ENCODE results near the gene SEZ6. TPM values are rescaled to one million over a fixed set of nuclear protein-coding genes. Genes with fewer than 3 reads are reported as not detected.

Gene SEZ6
- total RNA-seq, 4 donors from 2014 or later, result 0.42 to 0.83 (median 0.52) TPM; not detected in 1

DNA sequence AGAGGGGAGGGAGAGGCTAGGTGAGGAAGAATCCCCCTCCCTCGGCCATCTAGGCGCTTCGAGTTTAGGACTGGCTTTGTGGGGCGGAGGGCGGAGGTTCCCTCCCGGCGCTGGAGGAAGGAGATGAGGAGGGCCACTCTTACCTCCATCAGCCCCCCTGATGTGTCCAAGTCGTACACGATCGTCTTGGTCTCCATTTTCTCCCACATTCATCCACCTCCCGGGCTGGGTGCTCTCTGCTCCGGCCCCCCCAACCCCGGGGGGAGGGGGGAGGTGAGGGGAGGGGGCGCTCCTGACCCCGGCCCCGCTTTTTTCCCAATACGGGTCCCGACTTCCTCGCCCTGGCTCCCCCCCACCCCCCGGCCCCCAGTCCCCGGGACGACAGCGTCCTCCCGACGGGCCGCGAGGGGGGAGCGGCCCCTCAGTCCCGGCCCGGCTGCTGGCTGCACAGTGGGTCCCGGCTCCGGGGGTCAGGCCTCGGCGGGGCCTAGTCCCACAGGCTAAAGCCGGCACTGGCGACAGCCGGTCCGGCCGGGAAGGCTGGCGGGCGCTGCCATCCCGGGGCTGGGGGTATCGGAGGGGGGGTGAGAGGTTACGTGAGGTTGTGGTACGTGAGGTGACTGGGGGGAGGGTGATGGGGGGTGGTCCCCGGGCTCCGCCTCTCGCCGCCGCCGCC lies 54.9 kb downstream of the SEZ6 start:
- Histone ChIP-seq H3K27me3 (no peaks in the 10 kb centered on the region), H3K36me3 (peaks cover 0 to 6% (median 0%) of the 10 kb centered on the region in 4 donors), H3K27ac (replicated peaks in 1 of 4) (peak overlapping the region; percentile 93 to 99 (median 96)), H3K4me1 (peaks cover 35 to 54% (median 45%) of the 10 kb centered on the region in 4 donors), H3K9me3 (no peaks in the 10 kb centered on the region), H3K4me3 (peak overlapping the region; percentile 82 to 98 (median 92))
- 0% methylated on average over 10 of the region's 51 CpGs for WGBS
- no peak for DNase-seq (ENCODE audit: extremely low spot score)
- TF ChIP-seq POLR2A (IDR thresholded peaks at IDR 0.05; ENCODE audit: low read depth) (peak; percentile 77), POLR2AphosphoS5 (IDR thresholded peaks at IDR 0.05) (no peak)
- intact Hi-C loops (cut with DNase I), result no loop called here

DNA sequence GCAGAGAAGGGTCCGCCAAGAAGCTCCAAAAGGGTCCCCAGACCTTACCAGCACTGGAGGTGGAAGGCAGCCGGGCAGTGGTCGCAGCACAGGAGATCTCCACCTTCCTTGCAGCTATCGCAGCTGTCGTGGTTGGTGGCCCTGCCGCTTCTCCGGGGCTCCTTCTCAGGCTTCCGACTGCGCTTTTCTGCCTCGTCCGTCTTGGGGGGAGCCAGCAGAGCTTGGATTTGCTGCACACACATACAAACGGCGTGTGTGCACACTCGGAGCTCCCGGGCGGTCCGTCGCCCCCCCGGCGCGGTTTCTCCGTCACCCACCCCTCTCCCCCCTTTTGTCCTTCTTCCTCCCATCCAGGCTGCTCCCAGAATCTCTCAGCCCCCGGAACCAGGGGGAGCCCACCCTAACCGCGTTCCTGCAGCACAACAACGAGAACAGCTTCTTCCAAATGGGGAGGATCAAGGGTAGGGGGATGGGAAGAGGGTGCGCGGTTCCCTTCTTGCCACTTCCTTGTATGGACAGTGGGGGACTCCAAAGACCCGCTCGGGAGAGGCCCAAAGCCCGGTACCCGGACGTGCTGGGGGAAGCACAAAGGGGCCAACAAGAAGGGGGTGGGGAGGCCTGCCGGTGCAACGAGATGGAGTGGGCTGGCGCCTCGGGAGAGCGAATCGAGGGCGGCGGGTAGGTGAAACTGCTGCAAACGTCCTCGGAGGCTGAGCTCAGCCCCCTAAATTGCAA lies 55.6 kb downstream of the SEZ6 start:
- intact Hi-C loops (cut with DNase I), result no loop called here
- H3K4me3 ChIP-seq, result peak overlapping the region; percentile 82 to 98 (median 92)
- H3K27ac ChIP-seq (replicated peaks in 1 of 4), result peak overlapping the region; percentile 93 to 99 (median 96)
- peaks cover 42 to 61% (median 52%) of the 10 kb centered on the region in 4 donors for H3K4me1 ChIP-seq
- peaks cover 0 to 6% (median 0%) of the 10 kb centered on the region in 4 donors for H3K36me3 ChIP-seq
- no peaks in the 10 kb centered on the region for H3K27me3 ChIP-seq
- 0% methylated on average over 27 of the region's 43 CpGs for WGBS
- H3K9me3 ChIP-seq, result no peaks in the 10 kb centered on the region
- TF ChIP-seq POLR2AphosphoS5 (IDR thresholded peaks at IDR 0.05) (no peak), POLR2A (IDR thresholded peaks at IDR 0.05; ENCODE audit: low read depth) (no peak), EP300 (IDR thresholded peaks at IDR 0.05) (no peak)
- TF ChIP-seq, protein P1, sequence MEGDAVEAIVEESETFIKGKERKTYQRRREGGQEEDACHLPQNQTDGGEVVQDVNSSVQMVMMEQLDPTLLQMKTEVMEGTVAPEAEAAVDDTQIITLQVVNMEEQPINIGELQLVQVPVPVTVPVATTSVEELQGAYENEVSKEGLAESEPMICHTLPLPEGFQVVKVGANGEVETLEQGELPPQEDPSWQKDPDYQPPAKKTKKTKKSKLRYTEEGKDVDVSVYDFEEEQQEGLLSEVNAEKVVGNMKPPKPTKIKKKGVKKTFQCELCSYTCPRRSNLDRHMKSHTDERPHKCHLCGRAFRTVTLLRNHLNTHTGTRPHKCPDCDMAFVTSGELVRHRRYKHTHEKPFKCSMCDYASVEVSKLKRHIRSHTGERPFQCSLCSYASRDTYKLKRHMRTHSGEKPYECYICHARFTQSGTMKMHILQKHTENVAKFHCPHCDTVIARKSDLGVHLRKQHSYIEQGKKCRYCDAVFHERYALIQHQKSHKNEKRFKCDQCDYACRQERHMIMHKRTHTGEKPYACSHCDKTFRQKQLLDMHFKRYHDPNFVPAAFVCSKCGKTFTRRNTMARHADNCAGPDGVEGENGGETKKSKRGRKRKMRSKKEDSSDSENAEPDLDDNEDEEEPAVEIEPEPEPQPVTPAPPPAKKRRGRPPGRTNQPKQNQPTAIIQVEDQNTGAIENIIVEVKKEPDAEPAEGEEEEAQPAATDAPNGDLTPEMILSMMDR (IDR thresholded peaks at IDR 0.05), result no peak
- no peak for DNase-seq (ENCODE audit: extremely low spot score)

DNA sequence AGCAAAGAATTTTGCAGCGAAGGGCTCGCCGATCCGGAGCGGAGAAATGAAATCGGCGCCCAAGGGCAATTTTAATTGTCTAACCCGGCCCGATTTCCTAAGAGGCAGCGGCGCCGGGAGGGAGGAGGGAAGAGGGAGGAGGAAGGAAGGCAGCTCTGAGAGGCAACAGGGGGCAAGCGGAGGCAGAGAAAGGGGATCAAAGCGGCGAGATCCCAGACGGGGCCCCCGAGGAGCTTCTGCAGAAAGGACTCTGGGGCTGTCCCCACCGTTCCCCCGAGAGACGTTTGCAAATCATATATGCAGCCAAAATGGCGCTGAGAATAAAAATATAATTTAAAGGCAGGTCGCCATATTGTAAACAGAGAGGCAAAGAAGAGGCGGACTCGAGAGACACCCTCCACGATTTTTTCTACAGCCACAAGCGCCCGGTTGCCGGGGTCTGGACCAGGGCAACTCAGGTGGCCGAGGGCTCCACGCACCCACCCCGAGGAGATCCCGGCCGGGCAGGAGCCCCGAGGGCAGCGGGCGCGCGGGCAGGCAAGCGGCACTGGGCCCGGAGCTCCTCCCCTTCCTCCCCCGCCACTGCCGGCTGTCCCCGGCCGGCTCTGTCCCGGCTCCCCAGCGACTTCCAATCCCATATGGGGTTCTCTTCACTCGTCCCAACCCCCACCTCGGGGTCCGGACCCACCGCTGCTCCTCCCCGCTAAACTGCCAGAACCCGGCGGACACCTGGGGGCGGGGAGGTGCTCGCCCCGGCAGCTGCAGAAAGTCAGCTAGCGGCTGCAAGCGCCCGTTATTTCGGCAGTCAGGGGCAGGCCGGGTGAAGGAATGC lies 56.4 kb downstream of the SEZ6 start:
- H3K4me3 ChIP-seq, result peak overlapping the region; percentile 82 to 98 (median 92)
- intact Hi-C loops (cut with DNase I), result loop anchor here (5.0 to 10.0 kb wide), 2 partner anchors 37 to 55 kb away; partner anchors contain the start of gene FLOT2
- H3K4me1 ChIP-seq, result peaks cover 50 to 69% (median 60%) of the 10 kb centered on the region in 4 donors
- H3K27me3 ChIP-seq, result no peaks in the 10 kb centered on the region
- TF ChIP-seq POLR2AphosphoS5 (IDR thresholded peaks at IDR 0.05) (peak in 1 of 2 donors; percentile 17), POLR2A (IDR thresholded peaks at IDR 0.05; ENCODE audit: low read depth) (no peak)
- no peak for DNase-seq (ENCODE audit: extremely low spot score)
- no peaks in the 10 kb centered on the region for H3K9me3 ChIP-seq
- H3K36me3 ChIP-seq, result peaks cover 0 to 6% (median 0%) of the 10 kb centered on the region in 4 donors
- peak overlapping the region; percentile 93 to 99 (median 96) for H3K27ac ChIP-seq (replicated peaks in 1 of 4)
- WGBS, result under 1% methylated on average over 37 of the region's 61 CpGs

DNA sequence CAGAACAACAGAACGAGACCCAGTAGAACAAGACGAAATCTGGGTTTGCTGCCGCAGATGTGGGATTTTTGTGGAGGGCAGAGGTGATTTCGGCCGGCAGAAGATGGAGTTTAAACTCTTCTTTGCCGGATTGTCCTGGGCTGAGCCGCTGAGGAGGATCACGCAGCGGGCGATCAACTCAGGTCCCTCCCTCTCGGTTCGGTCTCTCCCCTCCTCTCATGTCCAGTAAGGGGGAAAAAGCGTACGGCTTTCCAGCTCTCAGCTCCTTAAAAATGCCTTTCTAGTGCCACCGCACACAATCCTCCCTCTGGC lies 57.0 kb downstream of the SEZ6 start:
- Histone ChIP-seq H3K4me3 (peak overlapping the region; percentile 82 to 98 (median 92)), H3K36me3 (peaks cover 0 to 6% (median 0%) of the 10 kb centered on the region in 4 donors), H3K27me3 (no peaks in the 10 kb centered on the region), H3K27ac (replicated peaks in 1 of 4) (peak overlapping the region; percentile 93 to 99 (median 96)), H3K4me1 (peaks cover 56 to 74% (median 65%) of the 10 kb centered on the region in 4 donors), H3K9me3 (no peaks in the 10 kb centered on the region)
- intact Hi-C loops (cut with DNase I), result loop anchor here (5.0 to 10.0 kb wide), 2 partner anchors 37 to 54 kb away; partner anchors contain the start of gene FLOT2
- no peak for DNase-seq (ENCODE audit: extremely low spot score)
- 1% methylated on average over 15 of the region's 15 CpGs for WGBS
- TF ChIP-seq POLR2A (IDR thresholded peaks at IDR 0.05; ENCODE audit: low read depth), result no peak
- TF ChIP-seq EP300 (IDR thresholded peaks at IDR 0.05), result no peak
- no peak for TF ChIP-seq POLR2AphosphoS5 (IDR thresholded peaks at IDR 0.05)
- TF ChIP-seq, protein P1 (IDR thresholded peaks at IDR 0.05), result no peak

DNA sequence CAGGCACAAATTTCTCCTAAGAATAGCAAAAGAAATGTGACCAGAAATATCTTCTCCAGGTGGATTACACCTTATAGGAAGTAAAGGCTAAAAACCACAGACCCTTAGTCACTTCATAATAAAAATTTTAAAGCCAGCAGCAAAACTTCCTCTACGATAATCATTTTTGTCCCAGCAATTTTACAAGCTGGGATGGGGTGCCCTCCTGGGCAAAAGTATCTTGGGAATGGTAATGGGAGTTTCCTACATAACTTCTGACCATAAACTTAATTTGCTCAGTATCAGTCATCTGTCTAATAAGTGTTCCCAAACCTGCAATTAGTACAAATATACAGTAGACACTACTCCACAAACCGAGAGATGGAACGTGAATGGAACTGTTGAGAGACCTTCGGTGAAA lies 57.5 kb downstream of the SEZ6 start:
- no peaks in the 10 kb centered on the region for H3K27me3 ChIP-seq
- H3K4me3 ChIP-seq, result peak overlapping the region; percentile 82 to 98 (median 92)
- intact Hi-C loops (cut with DNase I), result loop anchor here (5.0 to 10.0 kb wide), 2 partner anchors 36 to 54 kb away; partner anchors contain the start of gene FLOT2
- TF ChIP-seq POLR2A (IDR thresholded peaks at IDR 0.05; ENCODE audit: low read depth) (no peak), EP300 (IDR thresholded peaks at IDR 0.05) (no peak), POLR2AphosphoS5 (IDR thresholded peaks at IDR 0.05) (no peak)
- TF ChIP-seq, protein P1 (IDR thresholded peaks at IDR 0.05), result no peak
- no peaks in the 10 kb centered on the region for H3K9me3 ChIP-seq
- WGBS, result 11% methylated on average over 4 of the region's 4 CpGs
- H3K27ac ChIP-seq (replicated peaks in 1 of 4), result peak overlapping the region; percentile 93 to 99 (median 96)
- H3K36me3 ChIP-seq, result peaks cover 0 to 6% (median under 1%) of the 10 kb centered on the region in 4 donors
- peaks cover 57 to 75% (median 63%) of the 10 kb centered on the region in 4 donors for H3K4me1 ChIP-seq
- no peak for DNase-seq (ENCODE audit: extremely low spot score)

All from esophagus muscularis mucosa (tissue), 4 donors.